22Rv1 (cell line): Measurements from ENCODE around the gene SLC25A38.

Experiments used
- CTCF ChIP-seq: fragments of 450-650 bp; IDR thresholded peaks from 2 replicates; pipeline ENCODE4 v1.5.1; 2017; ENCODE audit warnings: mild to moderate bottlenecking
- ZFX ChIP-seq: fragments of 450-650 bp; IDR thresholded peaks from 2 replicates; pipeline ENCODE4 v1.6.1; 2017; ENCODE audit warnings: antibody characterized with exemption, borderline replicate concordance

- TF ChIP-seq CTCF (no peak), ZFX (no peak)
These were observed 21.0 kb upstream of the SLC25A38 start for GRCh38 chr3:39362192-39362591.
